ENCODE results near the gene GPR35. TPM values are rescaled to one million over a fixed set of nuclear protein-coding genes. Genes with fewer than 3 reads are reported as not detected.

GPR35 gene
- total and polyA plus RNA-seq, 2 donors (not counting 3 experiments of a cell fraction or from before 2014, with no cell fraction given), result 0.18 to 0.33 TPM

- no peaks in the 10 kb centered on the region for H3K79me2 ChIP-seq (ENCODE audit: control insufficient read depth, insufficient read depth, low read length)
- ChIA-PET POLR2A (no interaction called here), CTCF (interaction anchor here (1.0 kb wide), 1 partner anchor 9 kb away, joined by 3 read pairs; no protein-coding TSS in a partner anchor)
- no peak overlapping the region for H3K27ac ChIP-seq (ENCODE audit: insufficient read depth, low read depth, low read length)
- no peak for FAIRE-seq
- H3K9me1 ChIP-seq (replicated peaks; ENCODE audit: control insufficient read depth, extremely low read depth, insufficient read depth, low read length), result no peaks in the 10 kb centered on the region
- no TSS peak for BruUV-seq (replicated peaks)
- dilution Hi-C loops (cut with MboI; ENCODE audit: extremely low pct_ligation_motif_present, low sequenced_read_pairs), result no loop called here
- no peaks in the 10 kb centered on the region for H3K4me1 ChIP-seq (ENCODE audit: control insufficient read depth, extremely low read depth, insufficient read depth, low read length)
- H4K20me1 ChIP-seq (replicated peaks; ENCODE audit: control insufficient read depth, extremely low read depth, insufficient read depth, low read length), result no peaks in the 10 kb centered on the region
- no peaks in the 10 kb centered on the region for H3K9me3 ChIP-seq (replicated peaks; ENCODE audit: control insufficient read depth, insufficient read depth, low read length)
- H3K4me3 ChIP-seq (replicated peaks in 1 of 3; ENCODE audit: insufficient read depth in 1 of 3, low read depth in 1 of 3, low read length in 3 of 3), result no peak overlapping the region
- H3K36me3 ChIP-seq (ENCODE audit: control insufficient read depth in 2 of 2, extremely low read depth in 1 of 2, insufficient read depth in 2 of 2, low read length in 2 of 2), result no peaks in the 10 kb centered on the region
- H2AFZ ChIP-seq (ENCODE audit: low read depth, low read length), result no peak overlapping the region
- intact Hi-C loops (cut with micrococcal nuclease), result loop anchor here (5.0 kb wide), 1 partner anchor 39 kb away; no protein-coding TSS in a partner anchor
- H3K27me3 ChIP-seq (ENCODE audit: control insufficient read depth in 2 of 2, insufficient read depth in 2 of 2, low read length in 2 of 2), result no peaks in the 10 kb centered on the region
- no peak for DNase-seq (ENCODE audit: low read depth, low spot score)
- no peak overlapping the region for H3K4me2 ChIP-seq (ENCODE audit: insufficient read depth, low read length)
- H3K9ac ChIP-seq (replicated peaks; ENCODE audit: extremely low read depth, insufficient read depth, low read length), result no peak overlapping the region
- TF ChIP-seq GATA2 (IDR thresholded peaks at IDR 0.05; ENCODE audit: insufficient read depth, insufficient read length, low read depth, low read length) (no peak), JUN (IDR thresholded peaks at IDR 0.05; ENCODE audit: borderline replicate concordance, insufficient read depth, insufficient read length, low read depth) (no peak), MYC (IDR thresholded peaks at IDR 0.05; ENCODE audit: low read depth, low read length) (no peak), EZH2 (IDR thresholded peaks at IDR 0.05; ENCODE audit: borderline replicate concordance, low read depth, low read length, severe bottlenecking) (no peak), CTCF (IDR thresholded peaks at IDR 0.05; ENCODE audit: extremely low read depth in 1 of 2, insufficient read depth in 1 of 2, low read depth in 1 of 2, low read length in 2 of 2) (no peak), POLR2A (IDR thresholded peaks at IDR 0.05; ENCODE audit: low read depth, low read length) (no peak), POLR2AphosphoS5 (IDR thresholded peaks at IDR 0.05; ENCODE audit: insufficient read depth, low read depth, low read length) (no peak), MAX (IDR thresholded peaks at IDR 0.05; ENCODE audit: insufficient read depth, insufficient read length) (no peak), FOS (IDR thresholded peaks at IDR 0.05; ENCODE audit: borderline replicate concordance, insufficient read depth, low read length) (no peak)
These were observed 6.5 kb upstream of the GPR35 start for GRCh38 chr2:240618776-240619175.

All from endothelial cell of umbilical vein (primary cell).